Stimulated activated CD4-positive, alpha-beta T cell treated with anti-CD3 and anti-CD28 coated beads, Interleukin-15, amount 100 ng/mL, for 1 hour (primary cell): ENCODE results near the gene IGDCC3.

Experiments used
- DNase-seq, 2 donors: peaks; one replicate each; pipeline ENCODE4 v3.0.0-alpha.2; 2020; ENCODE audit warnings: low read depth in 1 of 2, low spot score in 1 of 2

The IGDCC3 gene

GRCh38 chr15:65388306-65389080, 10.7 kb upstream of the IGDCC3 start:
- no peak for DNase-seq

GRCh38 chr15:65386886-65387285, 9.1 kb upstream of the IGDCC3 start:
- DNase-seq: no peak

- no peak for DNase-seq
Observed at GRCh38 chr15:65386376-65386775, 8.6 kb upstream of the IGDCC3 start.

- no peak for DNase-seq
Observed at GRCh38 chr15:65385870-65386258, 8.1 kb upstream of the IGDCC3 start.

- DNase-seq: peak; percentile 66 to 70
Observed at GRCh38 chr15:65384895-65385869, 7.4 kb upstream of the IGDCC3 start.

- no peak for DNase-seq
Observed at GRCh38 chr15:65384505-65384894, 6.7 kb upstream of the IGDCC3 start.

- no peak for DNase-seq
Observed at GRCh38 chr15:65383991-65384390, 6.2 kb upstream of the IGDCC3 start.

GRCh38 chr15:65383456-65383855, 5.7 kb upstream of the IGDCC3 start:
- DNase-seq: no peak

- DNase-seq: no peak
Observed at GRCh38 chr15:65382921-65383320, 5.1 kb upstream of the IGDCC3 start.

GRCh38 chr15:65382146-65382491, 4.3 kb upstream of the IGDCC3 start:
- no peak for DNase-seq

GRCh38 chr15:65381445-65382145, 3.8 kb upstream of the IGDCC3 start:
- no peak for DNase-seq

GRCh38 chr15:65379986-65380385, 2.2 kb upstream of the IGDCC3 start:
- DNase-seq: no peak

GRCh38 chr15:65377105-65377975, 462 bp downstream of the IGDCC3 start:
- DNase-seq: no peak

- DNase-seq: no peak
Observed at GRCh38 chr15:65376767-65377104, 1.1 kb downstream of the IGDCC3 start.

- no peak for DNase-seq
Observed at GRCh38 chr15:65375871-65376607, 1.8 kb downstream of the IGDCC3 start.

- DNase-seq: no peak
Observed at GRCh38 chr15:65374821-65375401, 2.9 kb downstream of the IGDCC3 start.

GRCh38 chr15:65374334-65374733, 3.5 kb downstream of the IGDCC3 start:
- no peak for DNase-seq

- DNase-seq: no peak
Observed at GRCh38 chr15:65373163-65373651, 4.6 kb downstream of the IGDCC3 start.

GRCh38 chr15:65372787-65373067, 5.1 kb downstream of the IGDCC3 start:
- no peak for DNase-seq
